PC-3 (cell line): Measurements from ENCODE around the gene COA1.
"Not testable (repeated sequence)": the region's sequence is repeated elsewhere in the genome, so short reads cannot be mapped to it uniquely, and the experiment has no call there.

Source experiments
- CTCF ChIP-seq: fragments of 300-600 bp; sonication (generic); conservative IDR thresholded peaks from 2 replicates; pipeline ENCODE4 v1.5.1; 2017; ENCODE audit warnings: antibody characterized with exemption, low read depth, mild to moderate bottlenecking, low read length
- EZH2 ChIP-seq: fragments of 300-600 bp; sonication (generic); IDR thresholded peaks from one replicate; pipeline ENCODE4 v1.6.1; 2017; ENCODE audit warnings: antibody characterized with exemption, mild to moderate bottlenecking, low read length; ENCODE audit not compliant: unreplicated experiment

GRCh38 chr7:43734575-43735332, 5.4 kb upstream of the COA1 start:
- TF ChIP-seq CTCF, EZH2: not testable (repeated sequence)
